Heart right ventricle (tissue), 16 donors: Measurements from ENCODE around the gene HIGD1B. TPM values are rescaled to one million over a fixed set of nuclear protein-coding genes. Genes with fewer than 3 reads are reported as not detected.

ENCODE experiments used
- ATAC-seq, 8 donors: fragments of 200-7000 bp; cut with Tn5 transposase; one replicate each; pipeline ENCODE4 v1.9.1; 2020; ENCODE audit warnings: mild to moderate bottlenecking in 8 of 8, moderate library complexity in 8 of 8, moderate number of reproducible peaks in 1 of 8
- DNase-seq, 2 donors: peaks; one replicate each; pipeline ENCODE4 v3.0.0-alpha.2; 2020
- H3K27ac ChIP-seq, 10 donors: fragments of 200-600 bp; sonication (generic) in 2 of 10; one replicate each; pipeline versions ENCODE4 v1.5.0 to v1.8.0; 2020 to 2022; ENCODE audit warnings: mild to moderate bottlenecking in 3 of 10
- H3K27me3 ChIP-seq, 7 donors: fragments of 200-600 bp; one replicate each; pipeline ENCODE4 v1.8.0; 2021 to 2022; ENCODE audit warnings: mild to moderate bottlenecking in 2 of 7
- H3K36me3 ChIP-seq, 9 donors: fragments of 200-600 bp; sonication (generic) in 1 of 9; one replicate each; pipeline versions ENCODE4 v1.5.0 to v1.8.0; 2020 to 2022; ENCODE audit warnings: mild to moderate bottlenecking in 2 of 9
- H3K4me1 ChIP-seq, 9 donors: fragments of 200-600 bp; sonication (generic) in 1 of 9; one replicate each; pipeline versions ENCODE4 v1.5.0 to v1.8.0; 2020 to 2022; ENCODE audit warnings: mild to moderate bottlenecking in 4 of 9
- H3K4me3 ChIP-seq, 10 donors: fragments of 200-600 bp; sonication (generic) in 2 of 10; one replicate each; pipeline versions ENCODE4 v1.5.0 to v1.8.0; 2020 to 2022; ENCODE audit warnings: mild to moderate bottlenecking in 7 of 10, moderate library complexity in 2 of 10
- H3K9me3 ChIP-seq, 11 donors: fragments of 200-600 bp in 10 of 11; sonication (generic) in 2 of 11; one replicate each; pipeline versions ENCODE4 v1.5.0 to v1.8.0; 2013 to 2022; ENCODE audit warnings: mild to moderate bottlenecking in 2 of 11, control low read depth in 1 of 11, moderate library complexity in 1 of 11
- CTCF ChIP-seq, 9 donors: fragments of 200-600 bp; sonication (generic) in 2 of 9; IDR thresholded peaks; one replicate each; pipeline versions ENCODE4 v1.5.0 to v1.8.0; 2021 to 2022; ENCODE audit warnings: antibody characterized with exemption in 9 of 9, mild to moderate bottlenecking in 5 of 9, moderate library complexity in 1 of 9
- WGBS, 2 donors: extraction: QIAGEN DNeasy Blood & Tissue Kit; methylation state at CpG; one replicate each; pipeline ENCODE4 v1.1.7; 2013; ENCODE audit warnings: inconsistent platforms in 1 of 2; 5-methylcytosine and 5-hydroxymethylcytosine counted together
- intact Hi-C, 10 donors: fragments of 100-400 bp; cut with DNase I; formaldehyde crosslinking; loops; one replicate each; pipeline versions ENCODE4 v1.11.1 to v1.14.2; 2022
- polyA plus RNA-seq, 2 donors: library from polyadenylated mRNA; stranded (reverse); fragments of 200-250 nt; gene quantifications; one replicate each; pipeline ENCODE4 v1.2.3, GENCODE V29; 2013
- total RNA-seq, 10 donors: library from RNA; stranded (reverse); fragmentation: NEBNext Ultra II Directional in 3 of 10; extraction: Animal tissue kit (Norgen Biotek cat#: 25700) in 3 of 10; gene quantifications; one replicate each; pipeline versions ENCODE4 v1.2.1 to v1.2.4, GENCODE V29; 2021 to 2023
- donor health status: Arrhythmogenic right ventricular cardiomyopathy.
- donor health status: ischemic (EF 13 %, LVEDD 7.1; RV severe dilation, severe dysfunction).
- donor health status: healthy with polysubstance abuse.
- donor health status: DM: no; HTN: yes; CAD: no.
- donor health status: DM: no; HTN: no; CAD: no.
- donor health status: ischemic (EF 25% LVEDD 6.9; RV normal size, moderate dysfunction).
- donor health status: ischemic (EF 25% LVEDD 5.7; RV mildly dilated, moderate dysfunction).
- donor health status: healthy.
- donor health status: DM: yes; HTN: yes; CAD: no.
- donor health status: Ischemic cardiomyopathy.
- donor health status: ischemic (EF 35%, LVEDD 5.7; RV mildly dilated, moderate dysfunction).
- donor health status: nonischemic (EF 11% LVEDD 7.7; RV severe dilation, severe dysfunction).
- donor health status: DM: yes; HTN: yes; CAD: no.
- donor health status: PGD.
- donor health status: ischemic (EF 29% LVEDD 5.4; RV normal size, mild dysfunction).
- donor health status: nonischemic (EF 23%, LVEDD 6.1; RV moderate dilation, normal function).

The HIGD1B gene
- total and polyA plus RNA-seq, 12 donors: 4.7 to 61.9 (median 9.4) TPM

GRCh38 chr17:44867841-44868240 is 20.2 kb downstream of the HIGD1B start:
- WGBS, 2 donors: 70 to 72% methylated on average over 3 of the region's 3 CpGs
- peak overlapping the region in 3 of 10 donors; percentile 17 to 39 (median 27) for H3K27ac ChIP-seq
- intact Hi-C loops: no loop called here

GRCh38 chr17:44871556-44871955 is 23.9 kb downstream of the HIGD1B start:
- Histone ChIP-seq H3K36me3 (peaks cover 0 to 100% (median 42%) of the 10 kb centered on the region in 9 donors), H3K4me3 (no peak overlapping the region), H3K4me1 (peaks cover 0 to 27% (median 9%) of the 10 kb centered on the region in 9 donors), H3K9me3 (no peaks in the 10 kb centered on the region), H3K27ac (peak overlapping the region in 2 of 10 donors; percentile 0 to 43), H3K27me3 (no peaks in the 10 kb centered on the region)
- 94 to 97% methylated on average over 12 of the region's 12 CpGs for WGBS, 2 donors
- DNase-seq (no peak), ATAC-seq (no peak)
- intact Hi-C loops: no loop called here
- TF ChIP-seq CTCF (IDR thresholded peaks at IDR 0.05): no peak

More at GRCh38 chr17:44867841-44868240, 20.2 kb downstream of the HIGD1B start:
- Histone ChIP-seq H3K9me3 (no peaks in the 10 kb centered on the region), H3K4me1 (peaks cover 0 to 32% (median 7%) of the 10 kb centered on the region in 9 donors), H3K36me3 (peaks cover 0 to 98% (median 45%) of the 10 kb centered on the region in 9 donors), H3K4me3 (no peak overlapping the region), H3K27me3 (no peaks in the 10 kb centered on the region)
- ATAC-seq: no peak
- TF ChIP-seq CTCF (IDR thresholded peaks at IDR 0.05): no peak
- no peak for DNase-seq

- 53 to 72% methylated on average over 9 of the region's 9 CpGs for WGBS, 2 donors
- DNase-seq: peak; percentile 44 to 50
- peak overlapping the region in 6 of 10 donors; percentile 5 to 48 (median 34) for H3K27ac ChIP-seq
- H3K4me3 ChIP-seq: no peak overlapping the region
- intact Hi-C loops: no loop called here
- no peaks in the 10 kb centered on the region for H3K27me3 ChIP-seq
- peak; percentile 33 to 95 (median 81) for ATAC-seq
- H3K36me3 ChIP-seq: peaks cover 0 to 100% (median 46%) of the 10 kb centered on the region in 9 donors
- TF ChIP-seq CTCF (IDR thresholded peaks at IDR 0.05): no peak
- no peaks in the 10 kb centered on the region for H3K9me3 ChIP-seq
- peaks cover 0 to 27% (median 9%) of the 10 kb centered on the region in 9 donors for H3K4me1 ChIP-seq
These were observed 24.6 kb downstream of the HIGD1B start for GRCh38 chr17:44872131-44872768.

GRCh38 chr17:44875761-44876160 is 28.1 kb downstream of the HIGD1B start:
- peaks cover 0 to 100% (median 64%) of the 10 kb centered on the region in 9 donors for H3K36me3 ChIP-seq
- TF ChIP-seq CTCF (IDR thresholded peaks at IDR 0.05): no peak
- WGBS, 2 donors: 88 to 92% methylated on average over 6 of the region's 6 CpGs

More at GRCh38 chr17:44875761-44876160, 28.1 kb downstream of the HIGD1B start:
- Histone ChIP-seq H3K27me3 (no peaks in the 10 kb centered on the region), H3K9me3 (no peaks in the 10 kb centered on the region), H3K4me3 (no peak overlapping the region), H3K27ac (no peak overlapping the region), H3K4me1 (peaks cover 0 to 19% (median 7%) of the 10 kb centered on the region in 9 donors)
- intact Hi-C loops: no loop called here
- no peak for DNase-seq
- no peak for ATAC-seq
